Stimulated activated CD4-positive, alpha-beta T cell treated with anti-CD3 and anti-CD28 coated beads, Interleukin-15, amount 100 ng/mL, for 48 hours (primary cell): ENCODE results near the gene HSFY2.
"Not testable (repeated sequence)": the region's sequence is repeated elsewhere in the genome, so short reads cannot be mapped to it uniquely, and the experiment has no call there.

ENCODE experiments used
- DNase-seq, 2 donors: peaks; one replicate each; pipeline ENCODE4 v3.0.0-alpha.2; 2020; ENCODE audit warnings: low read depth in 2 of 2

HSFY2 gene, protein sequence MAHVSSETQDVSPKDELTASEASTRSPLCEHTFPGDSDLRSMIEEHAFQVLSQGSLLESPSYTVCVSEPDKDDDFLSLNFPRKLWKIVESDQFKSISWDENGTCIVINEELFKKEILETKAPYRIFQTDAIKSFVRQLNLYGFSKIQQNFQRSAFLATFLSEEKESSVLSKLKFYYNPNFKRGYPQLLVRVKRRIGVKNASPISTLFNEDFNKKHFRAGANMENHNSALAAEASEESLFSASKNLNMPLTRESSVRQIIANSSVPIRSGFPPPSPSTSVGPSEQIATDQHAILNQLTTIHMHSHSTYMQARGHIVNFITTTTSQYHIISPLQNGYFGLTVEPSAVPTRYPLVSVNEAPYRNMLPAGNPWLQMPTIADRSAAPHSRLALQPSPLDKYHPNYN

GRCh38 chrY:18773635-18774034, at the start of gene HSFY2:
HSFY2 (minus strand) TSS chrY:18773735; CDS start chrY:18773618, 117 bp downstream.
- not testable (repeated sequence) for DNase-seq

- not testable (repeated sequence) for DNase-seq
Measured at GRCh38 chrY:18815751-18816150, 42.2 kb upstream of the HSFY2 start.

GRCh38 chrY:18788757-18789406, 15.3 kb upstream of the HSFY2 start:
- DNase-seq = not testable (repeated sequence)

- not testable (repeated sequence) for DNase-seq
Measured at GRCh38 chrY:18754077-18754476, 19.5 kb downstream of the HSFY2 start.

DNA sequence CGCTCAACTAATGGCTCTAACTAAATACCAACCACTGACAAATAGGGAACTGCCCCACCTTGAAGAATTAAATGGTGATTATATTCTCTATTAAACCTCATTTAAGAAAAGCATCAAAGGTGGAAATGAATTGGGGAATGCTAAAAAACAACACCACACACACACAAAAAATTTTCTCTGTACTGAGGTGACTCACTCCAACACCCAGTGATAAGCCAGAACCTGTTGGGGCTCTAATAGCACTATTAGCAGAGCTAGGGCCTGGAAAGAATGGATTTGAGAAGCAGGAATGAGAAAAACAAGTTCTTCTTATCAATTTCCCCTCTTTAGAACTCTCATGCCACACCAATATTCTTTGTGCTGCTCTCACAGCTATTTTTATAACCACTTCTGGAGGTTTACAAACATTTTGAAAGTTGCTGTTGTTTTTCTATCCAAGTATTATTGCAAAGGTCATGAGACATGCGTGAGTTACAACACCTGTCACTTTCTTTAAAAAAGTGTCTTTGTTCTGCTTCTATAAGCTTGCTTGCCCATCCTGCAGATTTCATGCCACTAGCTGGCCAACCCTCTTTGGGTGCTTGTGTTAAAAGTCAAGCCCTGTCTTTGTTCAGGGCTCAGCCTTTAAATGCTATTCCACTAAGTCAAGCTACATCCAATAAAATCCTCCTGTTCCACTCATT, 20.3 kb downstream of the HSFY2 start:
- not testable (repeated sequence) for DNase-seq

GRCh38 chrY:18723714-18724113, 49.8 kb downstream of the HSFY2 start:
- not testable (repeated sequence) for DNase-seq
